T-cell (primary cell): ENCODE data around the gene PRPF40B. TPM values are rescaled to one million over a fixed set of nuclear protein-coding genes. Genes with fewer than 3 reads are reported as not detected.

Experiments used
- ATAC-seq, 4 experiments: fragments of 200-7000 bp in 3 of 4; fragments of 150-1000 bp in 1 of 4; cut with Tn5 transposase; replicated peaks in 1 of 4; 1 replicate in 3 of 4; 2 replicates in 1 of 4; pipeline ENCODE4 v1.10.0; 2021; ENCODE audit warnings: moderate library complexity in 3 of 4, mild to moderate bottlenecking in 2 of 4, moderate number of reproducible peaks in 1 of 4
- CTCF ChIA-PET, 2 donors: fragments of 300-600 bp; sonication (Branson Sonifier 250); formaldehyde crosslinking; loops; one replicate each; lab custom pipeline; 2022; ENCODE audit warnings: antibody characterized with exemption in 2 of 2; lab: Charles Lee
- POLR2A ChIA-PET, 2 donors: fragments of 300-600 bp; sonication (Branson Sonifier 250); formaldehyde crosslinking; loops; one replicate each; lab custom pipeline; 2022; ENCODE audit warnings: antibody characterized with exemption in 2 of 2; lab: Charles Lee
- DNase-seq, 35 experiments: peaks; one replicate each; pipeline versions ENCODE4 v3.0.0 to v3.0.0-alpha.2; 2013 to 2023
- H3K27ac ChIP-seq: one replicate; pipeline ENCODE4 v1.5.1; 2013; ENCODE audit warnings: low read length
- H3K27me3 ChIP-seq, 2 experiments: replicated peaks in 1 of 2; 1 replicate in 1 of 2; 2 replicates in 1 of 2; pipeline versions ENCODE4 v1.6.1 to v1.7.0; 2013; ENCODE audit warnings: low read length in 1 of 2, mixed read lengths in 1 of 2; ENCODE audit not compliant: control insufficient read depth in 2 of 2, insufficient read depth in 2 of 2; ENCODE audit errors: extremely low read depth in 1 of 2
- H3K36me3 ChIP-seq, 2 donors: 1 replicate in 1 of 2; 2 replicates in 1 of 2; pipeline versions ENCODE4 v1.6.1 to v1.7.0; 2013; ENCODE audit warnings: low read length in 1 of 2; ENCODE audit not compliant: control insufficient read depth in 2 of 2, insufficient read depth in 1 of 2; ENCODE audit errors: extremely low read depth in 1 of 2
- H3K4me1 ChIP-seq, 2 experiments: 1 replicate in 1 of 2; 2 replicates in 1 of 2; pipeline versions ENCODE4 v1.6.1 to v1.7.0; 2013; ENCODE audit warnings: low read length in 2 of 2, mixed read lengths in 1 of 2; ENCODE audit not compliant: insufficient read depth in 2 of 2, control insufficient read depth in 1 of 2; ENCODE audit errors: extremely low read depth in 1 of 2
- H3K4me3 ChIP-seq, 2 donors: 1 replicate in 1 of 2; 2 replicates in 1 of 2; pipeline versions ENCODE4 v1.5.1 to v1.7.0; 2013; ENCODE audit warnings: mild to moderate bottlenecking in 2 of 2, low read length in 1 of 2, moderate library complexity in 1 of 2; ENCODE audit not compliant: control insufficient read depth in 1 of 2; ENCODE audit errors: extremely low read depth in 1 of 2
- H3K9me3 ChIP-seq: 2 replicates; pipeline ENCODE4 v1.7.0; 2013
- H3K27ac Mint-ChIP-seq, 2 donors: one replicate each; pipeline ENCODE4 v1.8.0; 2020 to 2021; ENCODE audit warnings: mild to moderate bottlenecking in 2 of 2, mixed read lengths in 2 of 2
- H3K27me3 Mint-ChIP-seq, 2 donors: one replicate each; pipeline ENCODE4 v1.8.0; 2021 to 2022; ENCODE audit warnings: mixed read lengths in 2 of 2
- H3K36me3 Mint-ChIP-seq: one replicate; pipeline ENCODE4 v1.8.0; 2021; ENCODE audit warnings: mixed read lengths
- H3K4me1 Mint-ChIP-seq, 3 donors: one replicate each; pipeline ENCODE4 v1.8.0; 2020 to 2022; ENCODE audit warnings: mixed read lengths in 3 of 3, mild to moderate bottlenecking in 1 of 3
- H3K4me3 Mint-ChIP-seq, 3 donors: one replicate each; pipeline ENCODE4 v1.8.0; 2020 to 2022; ENCODE audit warnings: mild to moderate bottlenecking in 3 of 3, mixed read lengths in 3 of 3, moderate library complexity in 3 of 3
- H3K9me3 Mint-ChIP-seq, 3 donors: one replicate each; pipeline ENCODE4 v1.8.0; 2020 to 2022; ENCODE audit warnings: mixed read lengths in 3 of 3
- WGBS: methylation state at CpG from one replicate; pipeline ENCODE4 v1.1.5; 2013; ENCODE audit warnings: missing lambda C conversion rate; ENCODE audit not compliant: insufficient coverage; 5-methylcytosine and 5-hydroxymethylcytosine counted together
- total RNA-seq, 35 experiments: library from RNA in 6 of 35; stranded (reverse) in 6 of 35; fragments of 120-200 nt in 1 of 35; gene quantifications; one replicate each; pipeline versions ENCODE4 v1.2.1 to v1.2.4 and lab custom pipeline; 2013 to 2026

PRPF40B gene
- total RNA-seq, 5 donors from 2014 or later (not counting 1 experiment from before 2014, with no cell fraction given) = 7.4 to 18.0 (median 16.5) TPM

DNA sequence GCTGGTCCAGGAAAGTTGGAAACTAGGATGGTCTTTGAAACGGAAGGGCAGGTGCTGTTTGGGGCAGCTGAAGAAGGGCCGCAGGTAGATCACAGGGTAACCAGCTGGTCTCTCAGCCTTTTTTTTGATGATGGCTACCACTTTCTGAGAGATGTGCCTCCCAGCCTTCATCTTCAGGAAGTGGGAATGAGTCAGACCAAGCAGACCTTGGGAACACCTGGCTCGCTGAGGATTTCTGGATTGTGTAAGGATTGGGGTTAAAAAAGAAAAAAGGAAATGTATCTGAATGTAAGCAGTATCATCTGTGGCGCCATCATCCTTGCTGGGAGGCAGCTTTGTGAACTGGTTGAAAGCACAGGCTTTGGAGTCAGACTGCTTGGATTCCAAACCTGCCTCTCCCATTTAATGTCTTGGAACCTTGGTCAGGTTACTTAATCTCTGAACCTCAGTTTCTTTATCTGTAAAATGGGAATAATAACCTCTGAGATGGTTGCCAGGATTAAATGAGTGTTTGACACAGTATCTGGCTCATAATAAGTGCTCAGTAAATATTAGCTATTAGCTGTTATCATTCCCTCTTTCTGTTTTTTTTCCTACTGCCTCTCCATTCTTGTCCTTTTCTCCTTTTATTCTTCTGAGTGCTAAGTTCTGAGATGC lies 1.7 kb downstream of the PRPF40B start:
- no peaks in the 10 kb centered on the region for H3K9me3 ChIP-seq
- Mint-ChIP-seq H3K4me3 (peak overlapping the region; percentile 44 to 85 (median 55)), H3K36me3 (no peaks in the 10 kb centered on the region), H3K9me3 (no peaks in the 10 kb centered on the region), H3K27ac (peak overlapping the region; percentile 62 to 78), H3K4me1 (peaks cover 21 to 29% (median 28%) of the 10 kb centered on the region in 3 donors), H3K27me3 (no peaks in the 10 kb centered on the region)
- no peaks in the 10 kb centered on the region for H3K27me3 ChIP-seq
- H3K27ac ChIP-seq = peak overlapping the region; percentile 28
- DNase-seq = peak in 1 of 35 experiments; percentile 17
- CTCF ChIA-PET = interaction anchor here in 1 of 2 donors (0.6 to 1.4 kb wide), 2 partner anchors 116 to 218 kb away, joined by 3 read pairs; partner anchors contain the start of gene TMBIM6
- H3K36me3 ChIP-seq = no peaks in the 10 kb centered on the region
- ATAC-seq = no peak
- 63% methylated on average over 3 of the region's 4 CpGs for WGBS
- POLR2A ChIA-PET = interaction anchor here (0.6 to 1.0 kb wide), 2 partner anchors 81 to 395 kb away, joined by 3 to 4 read pairs; no protein-coding TSS in a partner anchor
- H3K4me1 ChIP-seq = peaks cover 17 to 30% of the 10 kb centered on the region in 2 experiments
- H3K4me3 ChIP-seq = no peak overlapping the region

DNA sequence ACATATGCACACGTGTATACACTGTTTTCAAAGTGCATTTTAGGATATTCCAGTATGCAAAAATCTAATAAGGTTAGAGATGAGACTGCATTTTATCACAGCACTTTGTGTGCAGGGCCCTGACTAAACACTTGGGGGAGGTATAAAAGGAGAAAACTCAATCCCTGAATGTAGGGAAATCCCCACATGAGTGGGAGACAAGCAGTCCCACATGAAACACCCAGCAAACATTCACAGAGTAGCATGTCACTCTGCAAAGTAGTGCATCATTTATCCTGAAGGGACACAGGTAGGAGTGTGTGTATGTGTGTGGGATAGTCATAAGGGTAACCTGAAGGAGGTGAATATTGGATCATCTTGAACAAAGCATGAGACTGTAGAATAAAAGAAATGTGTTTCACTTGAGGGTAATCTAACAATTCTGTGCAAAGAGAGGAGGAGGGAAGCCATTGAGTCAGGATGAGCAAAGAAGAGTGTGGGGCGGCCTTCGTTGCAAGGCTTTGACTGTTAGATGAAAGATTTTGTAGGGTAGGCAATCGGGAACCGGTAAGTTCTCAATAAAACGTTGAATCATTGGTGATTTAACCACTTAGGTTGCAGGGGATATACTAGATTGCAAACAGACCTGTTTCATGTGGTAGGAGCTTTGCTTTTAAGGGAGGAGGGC lies 2.9 kb downstream of the PRPF40B start:
- peaks cover 15 to 24% (median 22%) of the 10 kb centered on the region in 3 donors for H3K4me1 Mint-ChIP-seq
- H3K36me3 Mint-ChIP-seq = no peaks in the 10 kb centered on the region
- no peaks in the 10 kb centered on the region for H3K9me3 Mint-ChIP-seq
- Histone ChIP-seq H3K27me3 (no peaks in the 10 kb centered on the region), H3K27ac (no peak overlapping the region), H3K9me3 (no peaks in the 10 kb centered on the region), H3K4me3 (no peak overlapping the region), H3K4me1 (peaks cover 17 to 26% of the 10 kb centered on the region in 2 experiments), H3K36me3 (no peaks in the 10 kb centered on the region)
- no peaks in the 10 kb centered on the region for H3K27me3 Mint-ChIP-seq
- DNase-seq = peak in 1 of 35 experiments; percentile 62
- ChIA-PET POLR2A (no interaction called here), CTCF (interaction anchor here in 1 of 2 donors (0.6 kb wide), 1 partner anchor 11 kb away, joined by 3 read pairs; no protein-coding TSS in a partner anchor)
- H3K27ac Mint-ChIP-seq = no peak overlapping the region
- H3K4me3 Mint-ChIP-seq = no peak overlapping the region
- WGBS = 71% methylated on average over 4 of the region's 6 CpGs
- ATAC-seq = peak in 1 of 4 experiments; percentile 17

DNA sequence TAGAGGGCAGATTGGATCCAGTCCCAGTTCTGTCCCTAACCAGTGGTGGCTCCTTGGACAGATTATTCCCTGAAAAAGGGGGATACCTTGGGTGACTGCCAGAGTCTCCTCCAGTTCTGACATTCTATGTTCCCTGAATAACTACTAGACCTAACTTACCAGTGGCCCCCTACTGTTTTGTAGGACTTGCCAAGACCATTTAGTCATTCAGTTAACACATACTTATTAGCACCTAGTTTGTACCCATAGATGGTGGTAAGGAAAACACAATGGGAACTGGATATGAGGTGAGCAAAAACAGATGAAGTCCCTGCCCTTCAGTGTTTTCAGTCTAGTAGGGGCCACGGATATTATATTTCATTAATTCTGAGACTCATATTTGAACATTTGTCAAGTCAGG lies 3.5 kb downstream of the PRPF40B start:
- Mint-ChIP-seq H3K4me3 (no peak overlapping the region), H3K27me3 (no peaks in the 10 kb centered on the region), H3K27ac (no peak overlapping the region), H3K36me3 (no peaks in the 10 kb centered on the region), H3K4me1 (peaks cover 10 to 19% (median 18%) of the 10 kb centered on the region in 3 donors), H3K9me3 (no peaks in the 10 kb centered on the region)
- ChIA-PET CTCF (interaction anchor here in 1 of 2 donors (0.6 kb wide), 1 partner anchor 11 kb away, joined by 3 read pairs; no protein-coding TSS in a partner anchor), POLR2A (no interaction called here)
- no peak for ATAC-seq
- H3K9me3 ChIP-seq = no peaks in the 10 kb centered on the region
- H3K4me1 ChIP-seq = peaks cover 12 to 20% of the 10 kb centered on the region in 2 experiments
- no CpG with 5 or more reads among the region's 1 CpG for whole genome bisulfite sequencing
- H3K27ac ChIP-seq = no peak overlapping the region
- no peak overlapping the region for H3K4me3 ChIP-seq
- no peaks in the 10 kb centered on the region for H3K36me3 ChIP-seq
- H3K27me3 ChIP-seq = no peaks in the 10 kb centered on the region
- DNase-seq = no peak

DNA sequence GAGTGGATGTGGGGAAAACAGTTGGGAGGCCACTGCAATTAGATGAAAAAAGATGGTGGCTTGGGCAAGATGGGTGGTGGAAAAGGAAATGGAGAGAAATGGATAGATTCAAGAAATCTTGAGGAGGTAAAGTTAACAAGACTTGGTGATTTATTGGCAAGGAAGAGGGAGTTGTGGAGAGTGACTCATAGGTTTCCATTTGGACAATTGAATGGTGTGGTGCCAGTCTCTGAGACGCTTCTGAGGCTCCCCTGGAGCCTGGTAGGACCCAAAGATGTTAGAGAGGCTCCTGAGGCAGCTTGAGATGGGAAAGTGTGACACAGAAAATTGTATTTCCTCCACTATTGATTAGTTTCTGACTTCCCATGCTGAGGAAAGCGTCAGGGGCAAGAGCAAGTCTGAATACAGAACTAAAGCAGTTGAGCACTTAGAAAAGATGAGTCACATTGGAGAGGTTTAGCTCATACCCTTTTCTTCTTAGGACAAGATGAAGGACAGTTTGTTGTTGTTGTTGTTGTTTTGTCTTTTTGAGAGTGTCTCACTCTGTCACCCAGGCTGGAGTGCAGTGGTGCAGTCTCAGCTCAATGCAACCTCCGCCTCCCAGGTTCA lies 4.5 kb downstream of the PRPF40B start:
- Mint-ChIP-seq H3K27ac (no peak overlapping the region), H3K4me1 (peaks cover 1 to 11% (median 10%) of the 10 kb centered on the region in 3 donors), H3K9me3 (no peaks in the 10 kb centered on the region), H3K4me3 (no peak overlapping the region), H3K36me3 (no peaks in the 10 kb centered on the region), H3K27me3 (no peaks in the 10 kb centered on the region)
- ATAC-seq (no peak), DNase-seq (no peak)
- Histone ChIP-seq H3K27ac (no peak overlapping the region), H3K4me3 (no peak overlapping the region), H3K27me3 (no peaks in the 10 kb centered on the region), H3K4me1 (peaks cover 4 to 10% of the 10 kb centered on the region in 2 experiments), H3K36me3 (no peaks in the 10 kb centered on the region), H3K9me3 (no peaks in the 10 kb centered on the region)
- ChIA-PET CTCF (interaction anchor here in 1 of 2 donors (0.7 kb wide), 1 partner anchor 9 kb away, joined by 3 read pairs; no protein-coding TSS in a partner anchor), POLR2A (no interaction called here)
- WGBS = 74% methylated on average over 2 of the region's 3 CpGs

DNA sequence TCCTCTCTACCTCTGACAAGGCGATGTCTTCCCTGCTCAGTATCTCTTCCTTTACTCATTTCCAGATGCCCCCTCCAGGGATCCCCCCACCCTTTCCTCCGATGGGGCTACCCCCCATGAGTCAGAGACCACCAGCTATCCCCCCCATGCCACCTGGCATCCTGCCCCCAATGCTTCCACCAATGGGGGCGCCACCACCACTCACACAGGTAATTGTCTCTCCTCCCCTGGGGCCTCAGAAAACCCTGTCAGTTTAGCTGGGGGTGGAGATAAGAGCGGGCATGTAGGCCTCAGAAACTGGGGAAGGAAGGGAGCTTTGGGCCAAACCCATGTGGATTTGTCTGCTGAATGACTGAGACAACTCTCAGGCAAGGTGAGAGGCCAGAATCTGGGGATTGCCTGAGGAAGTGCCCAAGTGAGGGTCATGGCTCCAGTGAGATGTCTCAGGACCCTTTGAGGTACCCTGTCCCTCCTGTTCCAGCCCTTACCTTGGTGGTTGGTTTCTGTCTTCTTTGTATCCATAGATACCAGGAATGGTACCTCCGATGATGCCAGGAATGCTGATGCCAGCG lies 8.1 kb downstream of the PRPF40B start:
- ChIA-PET POLR2A (no interaction called here), CTCF (interaction anchor here in 1 of 2 donors (0.5 kb wide), 1 partner anchor 577 kb away, joined by 4 read pairs; no protein-coding TSS in a partner anchor)
- Mint-ChIP-seq H3K4me1 (peaks cover under 1 to 3% (median 1%) of the 10 kb centered on the region in 3 donors), H3K27me3 (no peaks in the 10 kb centered on the region), H3K4me3 (no peak overlapping the region), H3K27ac (no peak overlapping the region), H3K9me3 (no peaks in the 10 kb centered on the region), H3K36me3 (no peaks in the 10 kb centered on the region)
- ATAC-seq (no peak), DNase-seq (no peak)
- Histone ChIP-seq H3K9me3 (no peaks in the 10 kb centered on the region), H3K4me1 (peaks cover 0 to 12% of the 10 kb centered on the region in 2 experiments), H3K36me3 (peaks cover 0 to 3% of the 10 kb centered on the region in 2 donors), H3K27me3 (no peaks in the 10 kb centered on the region), H3K4me3 (no peak overlapping the region), H3K27ac (no peak overlapping the region)
- 94% methylated on average over 3 of the region's 6 CpGs for WGBS

DNA sequence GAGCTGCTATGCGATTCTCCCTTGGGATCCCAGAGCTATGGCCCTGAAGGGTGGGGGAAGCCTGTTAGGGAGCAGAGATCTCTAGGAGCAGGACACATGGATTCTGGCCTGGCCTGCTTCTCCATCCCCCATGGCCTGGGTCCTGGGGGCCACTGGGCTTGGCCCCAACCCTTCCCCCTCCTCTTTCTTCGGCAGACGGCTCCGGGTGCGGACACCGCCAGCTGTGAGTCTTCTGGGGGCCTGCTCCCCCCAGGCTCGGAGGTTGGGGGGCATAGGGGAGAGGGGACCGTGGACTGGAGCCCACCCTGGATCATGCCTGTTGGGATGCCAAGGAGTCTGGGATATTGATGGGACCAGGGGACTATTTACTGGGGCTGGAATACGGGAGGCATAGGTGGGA lies 9.0 kb downstream of the PRPF40B start:
- POLR2A ChIA-PET = no interaction called here
- Mint-ChIP-seq H3K36me3 (no peaks in the 10 kb centered on the region), H3K27me3 (no peaks in the 10 kb centered on the region), H3K4me3 (no peak overlapping the region), H3K4me1 (peaks cover 10 to 13% (median 11%) of the 10 kb centered on the region in 3 donors), H3K9me3 (no peaks in the 10 kb centered on the region), H3K27ac (no peak overlapping the region)
- DNase-seq = no peak
- Histone ChIP-seq H3K4me3 (no peak overlapping the region), H3K27me3 (no peaks in the 10 kb centered on the region), H3K27ac (no peak overlapping the region), H3K9me3 (no peaks in the 10 kb centered on the region), H3K4me1 (peaks cover 4 to 19% of the 10 kb centered on the region in 2 experiments), H3K36me3 (peaks cover 0 to 3% of the 10 kb centered on the region in 2 donors)
- ATAC-seq = no peak
- CTCF ChIA-PET = interaction anchor here in 1 of 2 donors (0.5 to 0.6 kb wide), 3 partner anchors 72 to 91 kb away, joined by 3 to 6 read pairs (median 3); no protein-coding TSS in a partner anchor
- 88% methylated on average over 4 of the region's 9 CpGs for WGBS
